CD14-positive monocyte (primary cell): Measurements from ENCODE around the gene MLEC. TPM values are rescaled to one million over a fixed set of nuclear protein-coding genes. Genes with fewer than 3 reads are reported as not detected.

Experiments used
- DNase-seq, 3 donors: peaks; one replicate each; pipeline ENCODE4 v3.0.0-alpha.2; 2011 to 2022
- H2AFZ ChIP-seq: 2 replicates; pipeline ENCODE4 v1.6.0; 2012; ENCODE audit warnings: mild to moderate bottlenecking, low read depth, low read length, inconsistent platforms; ENCODE audit not compliant: insufficient read depth, poor library complexity, severe bottlenecking
- H3K27ac ChIP-seq, 2 donors: 1 replicate in 1 of 2; 2 replicates in 1 of 2; pipeline ENCODE4 v1.5.1; 2012 to 2013; ENCODE audit warnings: low read length in 2 of 2, control low read depth in 1 of 2, inconsistent platforms in 1 of 2, low read depth in 1 of 2, mild to moderate bottlenecking in 1 of 2
- H3K27me3 ChIP-seq, 2 donors: one replicate each; pipeline versions ENCODE4 v1.6.0 to v1.6.1; 2011 to 2013; ENCODE audit warnings: low read length in 2 of 2; ENCODE audit not compliant: control insufficient read depth in 2 of 2, insufficient read depth in 2 of 2
- H3K36me3 ChIP-seq, 2 donors: replicated peaks in 1 of 2; 1 replicate in 1 of 2; 2 replicates in 1 of 2; pipeline versions ENCODE4 v1.5.1 to v1.6.1; 2012 to 2013; ENCODE audit warnings: low read length in 2 of 2, control low read depth in 1 of 2, inconsistent platforms in 1 of 2, mild to moderate bottlenecking in 1 of 2; ENCODE audit not compliant: insufficient read depth in 2 of 2, control insufficient read depth in 1 of 2
- H3K4me1 ChIP-seq, 2 donors: 1 replicate in 1 of 2; 2 replicates in 1 of 2; pipeline versions ENCODE4 v1.5.1 to v1.6.1; 2012 to 2013; ENCODE audit warnings: low read length in 2 of 2, control low read depth in 1 of 2, inconsistent platforms in 1 of 2, mild to moderate bottlenecking in 1 of 2, moderate library complexity in 1 of 2; ENCODE audit not compliant: insufficient read depth in 2 of 2, control insufficient read depth in 1 of 2
- H3K4me2 ChIP-seq: replicated peaks from 2 replicates; pipeline ENCODE3; 2012; ENCODE audit warnings: low read length, moderate library complexity, mild to moderate bottlenecking; ENCODE audit not compliant: poor library complexity, severe bottlenecking; ENCODE audit errors: extremely low read depth
- H3K4me3 ChIP-seq, 3 experiments: fragments of 200-600 bp in 1 of 3; sonication (generic) in 1 of 3; replicated peaks in 1 of 3; 1 replicate in 2 of 3; 2 replicates in 1 of 3; pipeline ENCODE4 v1.5.1; 2011 to 2013; ENCODE audit warnings: low read length in 3 of 3, mild to moderate bottlenecking in 3 of 3, control low read depth in 2 of 3, low read depth in 2 of 3, inconsistent platforms in 1 of 3, moderate library complexity in 1 of 3
- H3K79me2 ChIP-seq: 2 replicates; pipeline ENCODE4 v1.6.0; 2012; ENCODE audit warnings: mild to moderate bottlenecking, control low read depth, inconsistent platforms, low read length, moderate library complexity; ENCODE audit not compliant: insufficient read depth
- H3K9ac ChIP-seq: 2 replicates; pipeline ENCODE4 v1.6.0; 2017; ENCODE audit warnings: low read length, mild to moderate bottlenecking; ENCODE audit not compliant: insufficient read depth, poor library complexity, severe bottlenecking
- H3K9me3 ChIP-seq, 2 donors: replicated peaks in 1 of 2; 1 replicate in 1 of 2; 2 replicates in 1 of 2; pipeline versions ENCODE4 v1.5.1 to v1.6.1; 2012 to 2013; ENCODE audit warnings: low read length in 2 of 2, control low read depth in 1 of 2; ENCODE audit not compliant: control insufficient read depth in 1 of 2, insufficient read depth in 1 of 2
- H4K20me1 ChIP-seq: 2 replicates; pipeline ENCODE4 v1.6.0; 2012; ENCODE audit warnings: mild to moderate bottlenecking, low read length, control low read depth, moderate library complexity; ENCODE audit not compliant: insufficient read depth
- H3K27ac Mint-ChIP-seq, 7 donors: one replicate each; pipeline ENCODE4 v1.8.0; 2020; ENCODE audit warnings: mild to moderate bottlenecking in 7 of 7, mixed read lengths in 7 of 7, moderate library complexity in 6 of 7, inconsistent platforms in 2 of 7
- H3K27me3 Mint-ChIP-seq, 3 donors: one replicate each; pipeline ENCODE4 v1.8.0; 2021 to 2022; ENCODE audit warnings: low read depth in 3 of 3, mild to moderate bottlenecking in 3 of 3, mixed read lengths in 3 of 3, moderate library complexity in 3 of 3, inconsistent platforms in 1 of 3
- H3K36me3 Mint-ChIP-seq, 2 donors: one replicate each; pipeline ENCODE4 v1.8.0; 2020; ENCODE audit warnings: mixed read lengths in 2 of 2, inconsistent platforms in 1 of 2, mild to moderate bottlenecking in 1 of 2
- H3K4me1 Mint-ChIP-seq: one replicate; pipeline ENCODE4 v1.8.0; 2020; ENCODE audit warnings: mild to moderate bottlenecking, mixed read lengths
- H3K4me3 Mint-ChIP-seq, 2 donors: one replicate each; pipeline ENCODE4 v1.8.0; 2020; ENCODE audit warnings: mild to moderate bottlenecking in 2 of 2, mixed read lengths in 2 of 2, moderate library complexity in 1 of 2
- H3K9me3 Mint-ChIP-seq, 7 donors: one replicate each; pipeline ENCODE4 v1.8.0; 2020 to 2022; ENCODE audit warnings: mixed read lengths in 7 of 7, mild to moderate bottlenecking in 6 of 7, moderate library complexity in 6 of 7, inconsistent platforms in 2 of 7
- CTCF ChIP-seq: fragments of 200-600 bp; IDR thresholded peaks from one replicate; pipeline ENCODE4 v1.8.0; 2022; ENCODE audit warnings: antibody characterized with exemption, mild to moderate bottlenecking
- WGBS: methylation state at CpG from one replicate; pipeline ENCODE4 v1.1.5; 2013; ENCODE audit warnings: missing lambda C conversion rate; ENCODE audit not compliant: insufficient coverage; 5-methylcytosine and 5-hydroxymethylcytosine counted together
- intact Hi-C, 2 donors: fragments of 100-400 bp; cut with micrococcal nuclease; formaldehyde crosslinking; loops; one replicate each; pipeline versions ENCODE4 v1.15.0 to v1.15.1; 2023
- polyA plus RNA-seq, 3 donors: library from polyadenylated mRNA; depleted of rRNA in 1 of 3; unstranded in 2 of 3; stranded (reverse) in 1 of 3; fragments of 300-500 nt in 2 of 3; fragments of >200 nt in 1 of 3; fragmentation: Illumina TruSeq in 2 of 3; gene quantifications; 1 replicate in 2 of 3; 2 replicates in 1 of 3; pipeline ENCODE4 v1.2.3, GENCODE V29; 2012 to 2021

MLEC gene
- polyA plus RNA-seq, 3 donors: 10.9 to 79.5 (median 65.3) TPM

- H3K79me2 ChIP-seq: no peaks in the 10 kb centered on the region
- Mint-ChIP-seq H3K4me3 (no peak overlapping the region), H3K27me3 (peaks cover 2 to 13% (median 9%) of the 10 kb centered on the region in 3 donors), H3K27ac (no peak overlapping the region), H3K4me1 (no peaks in the 10 kb centered on the region), H3K9me3 (peaks cover 4 to 21% (median 15%) of the 10 kb centered on the region in 7 donors), H3K36me3 (no peaks in the 10 kb centered on the region)
- intact Hi-C loops: no loop called here
- H3K4me3 ChIP-seq: no peak overlapping the region
- no peak overlapping the region for H2AFZ ChIP-seq
- H3K27me3 ChIP-seq: no peaks in the 10 kb centered on the region
- no peaks in the 10 kb centered on the region for H3K4me1 ChIP-seq
- no peak overlapping the region for H3K4me2 ChIP-seq
- no peak overlapping the region for H3K27ac ChIP-seq
- DNase-seq: peak in 2 of 3 donors; percentile 2 to 16
- peaks cover 6% of the 10 kb centered on the region in 2 donors for H3K9me3 ChIP-seq
- no peak overlapping the region for H3K9ac ChIP-seq
- TF ChIP-seq CTCF: no peak
- WGBS: 99% methylated on average over 9 of the region's 9 CpGs
- H4K20me1 ChIP-seq: no peaks in the 10 kb centered on the region
- no peaks in the 10 kb centered on the region for H3K36me3 ChIP-seq
Measured at GRCh38 chr12:120751389-120751788, 64.4 kb downstream of the MLEC start.

Other genes with a start within 250 kb of the MLEC start
- gene COX6A1, start 249.0 kb upstream of the MLEC start, polyA plus RNA-seq: 100 to 1,000 TPM; 345 to 924 (median 901) TPM
- 10 to 100 TPM; 11.3 to 61.9 (median 57.0) TPM for gene TRIAP1, start 240.8 kb upstream of the MLEC start, polyA plus RNA-seq
- gene GATC, start 240.7 kb upstream of the MLEC start, polyA plus RNA-seq: 10 to 100 TPM; 10.7 to 13.8 (median 11.3) TPM
- gene SRSF9, start 217.4 kb upstream of the MLEC start, polyA plus RNA-seq: 100 to 1,000 TPM; 127 to 218 (median 200) TPM
- gene DYNLL1, start 191.0 kb upstream of the MLEC start, polyA plus RNA-seq: 100 to 1,000 TPM; 184 to 504 (median 486) TPM
- gene COQ5, start 158.0 kb upstream of the MLEC start, polyA plus RNA-seq: 10 to 100 TPM in 2 of 3 donors, 1 to 10 TPM in 1; 9.3 to 38.9 (median 30.6) TPM
- 100 to 1,000 TPM in 2 of 3 donors, 10 to 100 TPM in 1; 62.4 to 178 (median 106) TPM for gene RNF10, start 152.8 kb upstream of the MLEC start, polyA plus RNA-seq
- gene POP5, start 105.7 kb upstream of the MLEC start, polyA plus RNA-seq: 10 to 100 TPM; 57.2 to 78.7 (median 61.2) TPM
- under 1 TPM in 2 of 3 donors, not detected in 1; 0.19 to 0.43 TPM for gene CABP1, start 46.5 kb upstream of the MLEC start, polyA plus RNA-seq
- 1 to 10 TPM; 1.1 to 9.1 (median 2.1) TPM for gene UNC119B, start 23.3 kb downstream of the MLEC start, polyA plus RNA-seq
- 10 to 100 TPM in 2 of 3 donors, 1 to 10 TPM in 1; 9.2 to 25.1 (median 18.2) TPM for gene ACADS, start 38.7 kb downstream of the MLEC start, polyA plus RNA-seq
- 10 to 100 TPM; 14.5 to 18.6 (median 18.5) TPM for gene SPPL3, start 217.2 kb downstream of the MLEC start, polyA plus RNA-seq